ENCODE data around the gene ELOB.

ELOB gene

GRCh38 chr16:2784358-2785100, 7.4 kb upstream of the ELOB start:
- Histone ChIP-seq H3K79me2 (ENCODE audit: insufficient read depth, low read depth) (no peaks in the 10 kb centered on the region), H3K27me3 (ENCODE audit: insufficient read depth, low read depth) (peaks cover 33% of the 10 kb centered on the region), H3K9ac (no peak overlapping the region), H3K4me1 (ENCODE audit: low read depth, poor library complexity, severe bottlenecking) (no peaks in the 10 kb centered on the region), H3K36me3 (ENCODE audit: insufficient read depth) (no peaks in the 10 kb centered on the region), H4K20me1 (ENCODE audit: insufficient read depth) (no peaks in the 10 kb centered on the region), H2AFZ (ENCODE audit: low read depth) (no peak overlapping the region), H3K27ac (no peak overlapping the region), H3K4me2 (no peak overlapping the region), H3K4me3 (IDR thresholded peaks at IDR 0.05; ENCODE audit: insufficient read depth, low read depth, low read length) (no peak overlapping the region)
- no peak for TF ChIP-seq CTCF (conservative IDR thresholded peaks at IDR 0.05; ENCODE audit: low read depth, low read length)

GRCh38 chr16:2783581-2784357, 6.7 kb upstream of the ELOB start:
- Histone ChIP-seq H4K20me1 (ENCODE audit: insufficient read depth) (no peaks in the 10 kb centered on the region), H3K4me2 (no peak overlapping the region), H3K4me1 (ENCODE audit: low read depth, poor library complexity, severe bottlenecking) (no peaks in the 10 kb centered on the region), H3K27ac (no peak overlapping the region), H3K9ac (no peak overlapping the region), H3K4me3 (IDR thresholded peaks at IDR 0.05; ENCODE audit: insufficient read depth, low read depth, low read length) (no peak overlapping the region), H3K79me2 (ENCODE audit: insufficient read depth, low read depth) (no peaks in the 10 kb centered on the region), H3K36me3 (ENCODE audit: insufficient read depth) (no peaks in the 10 kb centered on the region), H2AFZ (ENCODE audit: low read depth) (no peak overlapping the region), H3K27me3 (ENCODE audit: insufficient read depth, low read depth) (peaks cover 26% of the 10 kb centered on the region)
- no peak for TF ChIP-seq CTCF (conservative IDR thresholded peaks at IDR 0.05; ENCODE audit: low read depth, low read length)

- Histone ChIP-seq H3K36me3 (ENCODE audit: insufficient read depth) (no peaks in the 10 kb centered on the region), H3K27ac (no peak overlapping the region), H4K20me1 (ENCODE audit: insufficient read depth) (no peaks in the 10 kb centered on the region), H3K4me2 (no peak overlapping the region), H3K79me2 (ENCODE audit: insufficient read depth, low read depth) (peaks cover 10% of the 10 kb centered on the region), H3K4me3 (IDR thresholded peaks at IDR 0.05; ENCODE audit: insufficient read depth, low read depth, low read length) (no peak overlapping the region), H3K4me1 (ENCODE audit: low read depth, poor library complexity, severe bottlenecking) (peaks cover 7% of the 10 kb centered on the region), H2AFZ (ENCODE audit: low read depth) (no peak overlapping the region), H3K9ac (no peak overlapping the region), H3K27me3 (ENCODE audit: insufficient read depth, low read depth) (peaks cover 16% of the 10 kb centered on the region; the same call in 1 of the 2 replicates)
- no peak for TF ChIP-seq CTCF (conservative IDR thresholded peaks at IDR 0.05; ENCODE audit: low read depth, low read length)
Observed at GRCh38 chr16:2782583-2783351, 5.7 kb upstream of the ELOB start.

- no peaks in the 10 kb centered on the region for H4K20me1 ChIP-seq (ENCODE audit: insufficient read depth)
- peaks cover 25% of the 10 kb centered on the region for H3K79me2 ChIP-seq (ENCODE audit: insufficient read depth, low read depth)
- H3K27me3 ChIP-seq (ENCODE audit: insufficient read depth, low read depth): peaks cover 3% of the 10 kb centered on the region; the same call in 1 of the 2 replicates
- H3K36me3 ChIP-seq (ENCODE audit: insufficient read depth): no peaks in the 10 kb centered on the region
- TF ChIP-seq CTCF (conservative IDR thresholded peaks at IDR 0.05; ENCODE audit: low read depth, low read length): no peak
- H2AFZ ChIP-seq (ENCODE audit: low read depth): no peak overlapping the region
- H3K4me1 ChIP-seq (ENCODE audit: low read depth, poor library complexity, severe bottlenecking): peaks cover 18% of the 10 kb centered on the region
- H3K27ac ChIP-seq: no peak overlapping the region
- no peak overlapping the region for H3K4me2 ChIP-seq
- no peak overlapping the region for H3K9ac ChIP-seq
- H3K4me3 ChIP-seq (IDR thresholded peaks at IDR 0.05; ENCODE audit: insufficient read depth, low read depth, low read length): no peak overlapping the region
Observed at GRCh38 chr16:2779978-2780898, 3.2 kb upstream of the ELOB start.
